ENCODE results near the gene SELENOV.

DNA sequence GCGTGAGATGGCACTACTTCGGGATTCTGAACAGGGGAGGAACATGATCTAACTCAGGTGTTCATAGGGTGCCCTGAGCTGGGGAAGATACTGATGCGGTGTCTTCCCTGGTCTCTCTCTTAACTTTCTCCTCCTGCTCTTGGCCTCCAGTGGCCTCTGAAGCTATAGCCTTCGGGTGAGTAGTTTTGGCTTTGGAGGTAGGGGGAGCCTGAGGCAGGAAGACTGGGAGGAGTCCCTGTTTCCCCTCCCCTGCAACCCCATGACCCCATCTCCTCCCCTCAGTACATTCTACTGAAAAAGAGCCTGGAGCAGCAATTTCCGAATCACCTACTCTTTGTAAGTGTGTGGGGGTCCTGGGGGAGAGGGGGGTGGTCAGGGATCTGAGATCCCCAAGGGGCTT is 3.5 kb downstream of the SELENOV start:
- TF ChIP-seq, protein P1, sequence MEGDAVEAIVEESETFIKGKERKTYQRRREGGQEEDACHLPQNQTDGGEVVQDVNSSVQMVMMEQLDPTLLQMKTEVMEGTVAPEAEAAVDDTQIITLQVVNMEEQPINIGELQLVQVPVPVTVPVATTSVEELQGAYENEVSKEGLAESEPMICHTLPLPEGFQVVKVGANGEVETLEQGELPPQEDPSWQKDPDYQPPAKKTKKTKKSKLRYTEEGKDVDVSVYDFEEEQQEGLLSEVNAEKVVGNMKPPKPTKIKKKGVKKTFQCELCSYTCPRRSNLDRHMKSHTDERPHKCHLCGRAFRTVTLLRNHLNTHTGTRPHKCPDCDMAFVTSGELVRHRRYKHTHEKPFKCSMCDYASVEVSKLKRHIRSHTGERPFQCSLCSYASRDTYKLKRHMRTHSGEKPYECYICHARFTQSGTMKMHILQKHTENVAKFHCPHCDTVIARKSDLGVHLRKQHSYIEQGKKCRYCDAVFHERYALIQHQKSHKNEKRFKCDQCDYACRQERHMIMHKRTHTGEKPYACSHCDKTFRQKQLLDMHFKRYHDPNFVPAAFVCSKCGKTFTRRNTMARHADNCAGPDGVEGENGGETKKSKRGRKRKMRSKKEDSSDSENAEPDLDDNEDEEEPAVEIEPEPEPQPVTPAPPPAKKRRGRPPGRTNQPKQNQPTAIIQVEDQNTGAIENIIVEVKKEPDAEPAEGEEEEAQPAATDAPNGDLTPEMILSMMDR (IDR thresholded peaks at IDR 0.05), result no peak
- no peak for TF ChIP-seq POLR2A (IDR thresholded peaks at IDR 0.05)
- TF ChIP-seq POLR2AphosphoS5 (IDR thresholded peaks at IDR 0.05), result no peak

Data from breast epithelium (tissue), 3 donors.